ENCODE data around the gene DLAT.

The DLAT gene

DNA sequence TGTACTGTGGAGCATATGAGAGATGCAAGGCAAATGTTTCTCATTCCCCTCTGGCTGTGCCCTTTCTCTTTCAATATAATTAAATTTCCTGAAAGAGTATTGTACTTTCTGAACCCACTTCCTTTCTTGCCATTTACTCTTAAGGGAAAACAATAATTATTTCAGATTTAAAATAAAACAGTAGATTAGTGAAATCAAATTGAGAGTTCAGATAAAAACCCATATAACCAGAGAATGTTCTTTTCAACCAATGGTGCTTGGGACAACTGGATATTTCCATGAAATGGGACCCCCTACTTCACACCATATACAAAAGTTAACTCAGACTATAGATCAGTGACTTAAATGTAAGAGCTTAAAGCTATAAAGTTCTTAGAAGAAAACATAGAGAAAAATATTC is 26.1 kb upstream of the DLAT start:
- H3K4me3 ChIP-seq (ENCODE audit: low read depth, low read length), result no peak overlapping the region
- H3K9me3 ChIP-seq (ENCODE audit: control insufficient read depth, insufficient read depth, low read depth, low read length), result no peaks in the 10 kb centered on the region
- TF ChIP-seq, protein P1, sequence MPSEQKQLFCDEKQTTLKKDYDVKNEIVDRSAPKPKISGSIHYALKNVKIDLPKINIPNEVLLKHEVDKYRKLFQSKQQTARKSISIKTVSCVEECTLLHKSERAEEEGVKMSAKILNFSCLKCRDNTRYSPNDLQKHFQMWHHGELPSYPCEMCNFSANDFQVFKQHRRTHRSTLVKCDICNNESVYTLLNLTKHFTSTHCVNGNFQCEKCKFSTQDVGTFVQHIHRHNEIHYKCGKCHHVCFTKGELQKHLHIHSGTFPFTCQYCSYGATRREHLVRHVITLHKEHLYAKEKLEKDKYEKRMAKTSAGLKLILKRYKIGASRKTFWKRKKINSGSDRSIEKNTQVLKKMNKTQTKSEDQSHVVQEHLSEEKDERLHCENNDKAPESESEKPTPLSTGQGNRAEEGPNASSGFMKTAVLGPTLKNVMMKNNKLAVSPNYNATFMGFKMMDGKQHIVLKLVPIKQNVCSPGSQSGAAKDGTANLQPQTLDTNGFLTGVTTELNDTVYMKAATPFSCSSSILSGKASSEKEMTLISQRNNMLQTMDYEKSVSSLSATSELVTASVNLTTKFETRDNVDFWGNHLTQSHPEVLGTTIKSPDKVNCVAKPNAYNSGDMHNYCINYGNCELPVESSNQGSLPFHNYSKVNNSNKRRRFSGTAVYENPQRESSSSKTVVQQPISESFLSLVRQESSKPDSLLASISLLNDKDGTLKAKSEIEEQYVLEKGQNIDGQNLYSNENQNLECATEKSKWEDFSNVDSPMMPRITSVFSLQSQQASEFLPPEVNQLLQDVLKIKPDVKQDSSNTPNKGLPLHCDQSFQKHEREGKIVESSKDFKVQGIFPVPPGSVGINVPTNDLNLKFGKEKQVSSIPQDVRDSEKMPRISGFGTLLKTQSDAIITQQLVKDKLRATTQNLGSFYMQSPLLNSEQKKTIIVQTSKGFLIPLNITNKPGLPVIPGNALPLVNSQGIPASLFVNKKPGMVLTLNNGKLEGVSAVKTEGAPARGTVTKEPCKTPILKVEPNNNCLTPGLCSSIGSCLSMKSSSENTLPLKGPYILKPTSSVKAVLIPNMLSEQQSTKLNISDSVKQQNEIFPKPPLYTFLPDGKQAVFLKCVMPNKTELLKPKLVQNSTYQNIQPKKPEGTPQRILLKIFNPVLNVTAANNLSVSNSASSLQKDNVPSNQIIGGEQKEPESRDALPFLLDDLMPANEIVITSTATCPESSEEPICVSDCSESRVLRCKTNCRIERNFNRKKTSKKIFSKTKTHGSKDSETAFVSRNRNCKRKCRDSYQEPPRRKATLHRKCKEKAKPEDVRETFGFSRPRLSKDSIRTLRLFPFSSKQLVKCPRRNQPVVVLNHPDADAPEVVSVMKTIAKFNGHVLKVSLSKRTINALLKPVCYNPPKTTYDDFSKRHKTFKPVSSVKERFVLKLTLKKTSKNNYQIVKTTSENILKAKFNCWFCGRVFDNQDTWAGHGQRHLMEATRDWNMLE (tag by site-specific recombination; conservative IDR thresholded peaks at IDR 0.05; ENCODE audit: low read depth), result no peak
- TF ChIP-seq ZNF266 (tag by site-specific recombination; IDR thresholded peaks at IDR 0.05; ENCODE audit: low read depth) (no peak), ZNF423 (tag by site-specific recombination; IDR thresholded peaks at IDR 0.05) (no peak), ZNF555 (tag by site-specific recombination; conservative IDR thresholded peaks at IDR 0.05) (no peak), ZNF274 (IDR thresholded peaks at IDR 0.05; ENCODE audit: low read length) (no peak), ZNF274 (tag by site-specific recombination; IDR thresholded peaks at IDR 0.05; ENCODE audit: borderline replicate concordance) (no peak), ZNF223 (tag by site-specific recombination; IDR thresholded peaks at IDR 0.05) (no peak), ZNF324 (tag by site-specific recombination; IDR thresholded peaks at IDR 0.05) (no peak), ZNF785 (tag by site-specific recombination; IDR thresholded peaks at IDR 0.05) (no peak), SP7 (tag by site-specific recombination; IDR thresholded peaks at IDR 0.05) (no peak), ZFP41 (tag by site-specific recombination; IDR thresholded peaks at IDR 0.05; ENCODE audit: borderline replicate concordance) (no peak), ZNF354C (tag by site-specific recombination; IDR thresholded peaks at IDR 0.05; ENCODE audit: borderline replicate concordance, low read depth) (no peak), FEZF1 (tag by site-specific recombination; IDR thresholded peaks at IDR 0.05) (no peak), ZNF623 (tag by site-specific recombination; IDR thresholded peaks at IDR 0.05) (no peak), ZBTB20 (tag by site-specific recombination; IDR thresholded peaks at IDR 0.05) (no peak), ZNF677 (tag by site-specific recombination; IDR thresholded peaks at IDR 0.05) (no peak), ZNF521 (tag by site-specific recombination; IDR thresholded peaks at IDR 0.05) (no peak), MZF1 (tag by site-specific recombination; IDR thresholded peaks at IDR 0.05; ENCODE audit: borderline replicate concordance) (no peak)
- TF ChIP-seq, protein P2, sequence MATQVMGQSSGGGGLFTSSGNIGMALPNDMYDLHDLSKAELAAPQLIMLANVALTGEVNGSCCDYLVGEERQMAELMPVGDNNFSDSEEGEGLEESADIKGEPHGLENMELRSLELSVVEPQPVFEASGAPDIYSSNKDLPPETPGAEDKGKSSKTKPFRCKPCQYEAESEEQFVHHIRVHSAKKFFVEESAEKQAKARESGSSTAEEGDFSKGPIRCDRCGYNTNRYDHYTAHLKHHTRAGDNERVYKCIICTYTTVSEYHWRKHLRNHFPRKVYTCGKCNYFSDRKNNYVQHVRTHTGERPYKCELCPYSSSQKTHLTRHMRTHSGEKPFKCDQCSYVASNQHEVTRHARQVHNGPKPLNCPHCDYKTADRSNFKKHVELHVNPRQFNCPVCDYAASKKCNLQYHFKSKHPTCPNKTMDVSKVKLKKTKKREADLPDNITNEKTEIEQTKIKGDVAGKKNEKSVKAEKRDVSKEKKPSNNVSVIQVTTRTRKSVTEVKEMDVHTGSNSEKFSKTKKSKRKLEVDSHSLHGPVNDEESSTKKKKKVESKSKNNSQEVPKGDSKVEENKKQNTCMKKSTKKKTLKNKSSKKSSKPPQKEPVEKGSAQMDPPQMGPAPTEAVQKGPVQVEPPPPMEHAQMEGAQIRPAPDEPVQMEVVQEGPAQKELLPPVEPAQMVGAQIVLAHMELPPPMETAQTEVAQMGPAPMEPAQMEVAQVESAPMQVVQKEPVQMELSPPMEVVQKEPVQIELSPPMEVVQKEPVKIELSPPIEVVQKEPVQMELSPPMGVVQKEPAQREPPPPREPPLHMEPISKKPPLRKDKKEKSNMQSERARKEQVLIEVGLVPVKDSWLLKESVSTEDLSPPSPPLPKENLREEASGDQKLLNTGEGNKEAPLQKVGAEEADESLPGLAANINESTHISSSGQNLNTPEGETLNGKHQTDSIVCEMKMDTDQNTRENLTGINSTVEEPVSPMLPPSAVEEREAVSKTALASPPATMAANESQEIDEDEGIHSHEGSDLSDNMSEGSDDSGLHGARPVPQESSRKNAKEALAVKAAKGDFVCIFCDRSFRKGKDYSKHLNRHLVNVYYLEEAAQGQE (tag by site-specific recombination; IDR thresholded peaks at IDR 0.05), result no peak
- ChIA-PET CTCF (interaction anchor here (0.6 kb wide), 1 partner anchor 877 kb away, joined by 3 read pairs; no protein-coding TSS in a partner anchor), POLR2A (no interaction called here)
- peaks cover 5 to 57% of the 10 kb centered on the region in 2 experiments; a peak in 2 of 3 replicates for H3K36me3 ChIP-seq (ENCODE audit: control insufficient read depth in 2 of 2, insufficient read depth in 1 of 2, low read length in 2 of 2)
- no peak overlapping the region for H3K27ac ChIP-seq (ENCODE audit: extremely low read depth, low read depth, low read length)
- no peaks in the 10 kb centered on the region for H3K4me1 ChIP-seq (ENCODE audit: control insufficient read depth, insufficient read depth, low read length)

Measured in HEK293 (cell line).